Vagina (tissue), 2 donors: ENCODE measurements around the gene BTD.

ENCODE experiments used
- POLR2A ChIP-seq, 2 donors: fragments of 450-650 bp; IDR thresholded peaks; one replicate each; pipeline ENCODE4 v1.6.1; 2017; ENCODE audit warnings: antibody characterized with exemption in 2 of 2, mild to moderate bottlenecking in 2 of 2, moderate library complexity in 2 of 2
- TF ChIP-seq, protein P1 (sequence below), 3 experiments: fragments of 450-650 bp in 2 of 3; fragments of 200-600 bp in 1 of 3; sonication (generic) in 1 of 3; IDR thresholded peaks; one replicate each; pipeline ENCODE4 v1.5.1; 2017 to 2019; ENCODE audit warnings: antibody characterized with exemption in 3 of 3, mild to moderate bottlenecking in 2 of 3, moderate library complexity in 2 of 3

DNA sequence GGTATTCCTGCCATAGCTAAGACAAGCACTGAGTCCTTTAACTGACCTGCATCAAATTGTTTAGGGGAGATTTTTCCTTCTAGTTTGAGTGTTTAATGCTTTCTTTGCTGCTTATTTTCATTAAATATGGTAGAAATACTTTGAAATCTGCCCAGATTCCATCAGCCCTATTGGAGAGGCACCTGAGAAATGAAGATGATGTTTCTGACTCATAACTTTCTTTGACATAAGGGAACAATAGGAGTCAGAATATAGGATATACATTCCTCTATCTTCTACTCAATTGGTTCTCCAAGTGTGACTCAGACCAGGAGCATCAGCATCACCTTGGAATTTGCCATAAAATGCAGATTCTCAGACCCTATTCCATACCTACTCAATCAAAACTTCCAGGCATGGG, 27.4 kb downstream of the BTD start:
- TF ChIP-seq, protein P1, sequence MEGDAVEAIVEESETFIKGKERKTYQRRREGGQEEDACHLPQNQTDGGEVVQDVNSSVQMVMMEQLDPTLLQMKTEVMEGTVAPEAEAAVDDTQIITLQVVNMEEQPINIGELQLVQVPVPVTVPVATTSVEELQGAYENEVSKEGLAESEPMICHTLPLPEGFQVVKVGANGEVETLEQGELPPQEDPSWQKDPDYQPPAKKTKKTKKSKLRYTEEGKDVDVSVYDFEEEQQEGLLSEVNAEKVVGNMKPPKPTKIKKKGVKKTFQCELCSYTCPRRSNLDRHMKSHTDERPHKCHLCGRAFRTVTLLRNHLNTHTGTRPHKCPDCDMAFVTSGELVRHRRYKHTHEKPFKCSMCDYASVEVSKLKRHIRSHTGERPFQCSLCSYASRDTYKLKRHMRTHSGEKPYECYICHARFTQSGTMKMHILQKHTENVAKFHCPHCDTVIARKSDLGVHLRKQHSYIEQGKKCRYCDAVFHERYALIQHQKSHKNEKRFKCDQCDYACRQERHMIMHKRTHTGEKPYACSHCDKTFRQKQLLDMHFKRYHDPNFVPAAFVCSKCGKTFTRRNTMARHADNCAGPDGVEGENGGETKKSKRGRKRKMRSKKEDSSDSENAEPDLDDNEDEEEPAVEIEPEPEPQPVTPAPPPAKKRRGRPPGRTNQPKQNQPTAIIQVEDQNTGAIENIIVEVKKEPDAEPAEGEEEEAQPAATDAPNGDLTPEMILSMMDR (IDR thresholded peaks at IDR 0.05), result no peak
- TF ChIP-seq POLR2A (IDR thresholded peaks at IDR 0.05), result no peak
